ENCODE results near the gene BAG2.

DNA sequence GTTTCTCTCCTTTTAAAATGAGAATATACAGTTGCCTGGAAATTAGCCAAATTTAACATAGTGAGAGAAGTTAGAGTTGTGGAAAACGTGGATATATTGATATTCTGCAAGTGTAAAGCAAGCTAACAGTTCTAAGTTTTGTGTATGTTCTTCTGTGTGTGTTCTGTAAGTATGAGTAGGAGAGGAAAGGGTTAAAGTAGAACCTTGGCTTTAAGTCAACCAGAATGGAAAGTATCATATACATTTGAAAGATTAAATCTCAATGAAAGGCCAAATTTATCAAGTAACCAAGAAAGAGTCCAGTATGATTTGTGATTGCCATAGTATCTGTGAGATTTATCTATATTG is 30.0 kb upstream of the BAG2 start:
- TF ChIP-seq, protein P1, sequence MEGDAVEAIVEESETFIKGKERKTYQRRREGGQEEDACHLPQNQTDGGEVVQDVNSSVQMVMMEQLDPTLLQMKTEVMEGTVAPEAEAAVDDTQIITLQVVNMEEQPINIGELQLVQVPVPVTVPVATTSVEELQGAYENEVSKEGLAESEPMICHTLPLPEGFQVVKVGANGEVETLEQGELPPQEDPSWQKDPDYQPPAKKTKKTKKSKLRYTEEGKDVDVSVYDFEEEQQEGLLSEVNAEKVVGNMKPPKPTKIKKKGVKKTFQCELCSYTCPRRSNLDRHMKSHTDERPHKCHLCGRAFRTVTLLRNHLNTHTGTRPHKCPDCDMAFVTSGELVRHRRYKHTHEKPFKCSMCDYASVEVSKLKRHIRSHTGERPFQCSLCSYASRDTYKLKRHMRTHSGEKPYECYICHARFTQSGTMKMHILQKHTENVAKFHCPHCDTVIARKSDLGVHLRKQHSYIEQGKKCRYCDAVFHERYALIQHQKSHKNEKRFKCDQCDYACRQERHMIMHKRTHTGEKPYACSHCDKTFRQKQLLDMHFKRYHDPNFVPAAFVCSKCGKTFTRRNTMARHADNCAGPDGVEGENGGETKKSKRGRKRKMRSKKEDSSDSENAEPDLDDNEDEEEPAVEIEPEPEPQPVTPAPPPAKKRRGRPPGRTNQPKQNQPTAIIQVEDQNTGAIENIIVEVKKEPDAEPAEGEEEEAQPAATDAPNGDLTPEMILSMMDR (IDR thresholded peaks at IDR 0.05 in 4 of 5, conservative IDR thresholded peaks at IDR 0.05 in 1 of 5), result no peak
- TF ChIP-seq POLR2A (IDR thresholded peaks at IDR 0.05), result no peak
